SH-SY5Y (cell line): ENCODE results near the gene AIFM3.

ENCODE experiments used
- GATA2 ChIP-seq: IDR thresholded peaks from 2 replicates; pipeline ENCODE4 v1.6.1; 2011; ENCODE audit warnings: mild to moderate bottlenecking, low read depth, low read length
- GATA3 ChIP-seq: IDR thresholded peaks from 2 replicates; pipeline ENCODE4 v1.6.1; 2011; ENCODE audit warnings: low read depth, mild to moderate bottlenecking, low read length, moderate library complexity

AIFM3 gene

DNA sequence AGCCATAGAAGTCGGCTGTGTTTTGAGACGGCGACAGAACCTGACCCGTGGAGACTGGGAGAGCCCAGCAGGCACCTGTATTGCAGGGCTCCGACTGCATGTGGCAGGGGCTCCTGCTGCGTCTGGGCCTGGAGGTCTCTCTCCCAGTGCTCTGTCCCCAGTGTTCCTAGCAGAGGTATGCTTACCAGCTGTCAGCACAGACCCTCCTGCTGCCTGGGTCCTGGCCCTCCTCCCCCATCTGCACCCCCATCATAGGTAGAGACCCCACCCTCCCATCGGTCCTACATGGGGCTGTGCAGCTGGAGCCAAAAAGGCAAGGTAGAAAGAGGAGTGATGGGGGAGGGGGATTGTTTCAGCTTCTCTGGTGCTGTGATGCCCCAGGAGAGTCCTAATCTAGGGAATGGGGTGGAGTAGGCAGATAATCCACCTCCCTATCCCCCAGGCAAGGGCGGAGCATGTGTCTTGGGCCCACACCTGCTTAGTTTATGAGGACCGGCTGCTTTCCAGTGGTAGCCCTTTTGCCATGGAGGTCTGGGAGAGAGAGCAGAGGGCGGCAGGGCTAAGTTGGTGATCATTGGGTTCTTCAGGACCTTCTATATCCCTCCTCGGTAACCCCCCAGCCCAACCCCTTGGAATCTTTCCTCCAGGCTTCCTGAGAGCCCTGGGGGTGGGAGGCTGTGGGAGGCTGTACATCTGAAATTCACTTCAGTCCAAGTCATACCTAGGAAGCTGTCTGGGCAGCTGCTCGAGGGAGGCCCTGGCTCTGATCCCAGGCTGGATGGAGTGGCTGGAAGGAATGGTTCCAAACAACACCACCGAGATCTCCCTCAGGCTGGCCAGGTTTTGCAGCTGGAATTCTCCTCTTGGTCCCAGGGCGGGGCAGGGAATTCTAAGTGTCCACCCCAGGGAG lies 60.0 kb downstream of the AIFM3 start:
- TF ChIP-seq GATA2, result no peak
- no peak for TF ChIP-seq GATA3

DNA sequence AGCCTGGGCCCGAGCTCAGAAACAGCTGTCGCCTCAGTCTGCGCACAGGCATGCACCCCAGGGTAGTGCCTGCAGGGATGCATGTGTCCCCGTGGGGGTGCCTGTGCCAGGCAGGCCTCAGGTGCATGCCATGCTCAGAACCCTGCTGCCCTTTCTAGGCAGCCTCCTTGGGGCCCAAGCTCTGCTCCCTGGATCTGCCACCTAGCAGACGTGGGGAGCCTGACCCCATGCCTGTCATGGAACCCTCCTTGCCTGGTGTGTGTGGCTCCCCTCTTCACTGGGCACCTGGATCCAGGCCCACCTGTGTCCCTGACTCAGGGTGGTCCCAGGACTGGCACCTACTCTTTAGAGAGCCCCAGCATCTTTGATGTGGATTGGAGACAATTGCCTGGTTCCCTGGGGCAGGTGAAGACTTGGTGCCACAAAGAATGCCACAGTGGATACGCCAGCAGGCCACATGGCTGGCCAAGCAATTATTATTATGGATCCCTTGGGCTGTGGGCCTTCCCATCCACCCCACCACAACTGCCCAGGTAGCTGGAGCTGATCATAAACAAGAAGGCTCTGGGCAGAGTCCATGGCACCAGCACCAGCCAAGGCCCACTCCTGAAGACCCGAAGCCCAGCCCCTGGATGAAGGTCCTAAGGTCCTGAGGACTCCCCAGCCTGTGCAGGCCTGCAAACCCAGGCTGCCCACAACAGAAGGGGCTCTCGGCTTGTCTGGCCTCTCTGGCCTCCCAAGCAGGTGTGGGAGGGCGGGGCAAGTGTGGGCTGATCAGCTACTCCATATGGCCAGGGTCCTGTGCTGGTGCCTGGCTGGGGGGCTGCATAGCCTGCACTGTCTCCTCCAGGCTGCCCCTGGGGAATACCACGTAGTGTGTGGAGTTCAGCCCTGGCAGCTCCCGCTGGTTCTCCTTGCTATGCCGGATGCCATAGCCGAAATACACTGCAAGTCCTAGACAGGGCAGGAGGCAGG lies 61.5 kb downstream of the AIFM3 start:
- TF ChIP-seq GATA3 (no peak), GATA2 (no peak)

DNA sequence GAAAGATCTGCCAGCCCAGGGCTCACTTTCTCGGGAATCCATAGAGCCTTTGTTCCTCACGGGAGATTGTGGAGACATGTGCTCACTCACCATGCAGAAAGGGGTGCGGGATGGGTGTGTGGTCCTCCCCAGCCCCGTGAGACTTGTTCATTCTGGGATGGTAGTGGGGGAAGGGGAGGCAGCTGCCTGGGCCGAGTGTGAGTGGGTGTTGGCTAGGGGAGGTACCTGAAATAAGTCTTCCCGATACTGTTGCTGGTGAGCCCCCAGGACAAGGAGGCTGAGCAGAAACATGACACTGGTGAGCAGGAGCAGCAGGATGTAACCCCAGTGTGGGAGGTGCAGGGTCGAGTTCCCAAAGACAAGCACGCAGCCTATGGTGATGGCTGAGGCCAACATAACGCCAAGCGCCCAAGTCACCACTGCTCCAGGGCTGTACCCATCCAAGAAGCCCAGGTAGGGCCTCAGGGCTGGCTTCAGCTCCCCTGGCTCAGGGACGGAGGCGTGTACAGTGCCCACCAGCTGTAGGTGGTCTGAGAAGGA lies 62.5 kb downstream of the AIFM3 start:
- TF ChIP-seq GATA2, result no peak
- TF ChIP-seq GATA3, result no peak

DNA sequence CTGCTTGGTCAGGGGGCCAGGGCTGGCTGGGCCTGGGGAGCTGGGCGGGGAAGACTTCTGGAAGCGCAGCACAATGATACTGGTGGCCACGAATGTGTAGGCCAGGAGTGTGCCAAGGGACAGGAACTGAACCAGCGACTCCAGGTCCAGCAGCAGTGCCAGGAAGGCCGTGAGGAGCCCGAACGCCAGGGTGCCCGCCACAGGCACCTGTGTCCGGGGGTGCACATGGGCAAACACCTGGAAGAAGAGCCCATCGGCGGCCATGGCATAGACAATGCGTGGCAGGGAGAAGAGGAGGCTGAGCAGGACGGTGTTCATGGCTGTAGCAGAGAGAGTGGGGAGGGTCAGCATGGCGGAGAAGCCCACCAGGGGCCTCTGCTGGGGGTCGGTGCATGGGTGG lies 63.0 kb downstream of the AIFM3 start:
- TF ChIP-seq GATA2 (no peak), GATA3 (no peak)
